ENCODE results near the gene KLF16. TPM values are rescaled to one million over a fixed set of nuclear protein-coding genes. Genes with fewer than 3 reads are reported as not detected.

Gene KLF16
- total and polyA plus RNA-seq, 2 experiments from 2014 or later = 8.9 to 20.2 TPM

DNA sequence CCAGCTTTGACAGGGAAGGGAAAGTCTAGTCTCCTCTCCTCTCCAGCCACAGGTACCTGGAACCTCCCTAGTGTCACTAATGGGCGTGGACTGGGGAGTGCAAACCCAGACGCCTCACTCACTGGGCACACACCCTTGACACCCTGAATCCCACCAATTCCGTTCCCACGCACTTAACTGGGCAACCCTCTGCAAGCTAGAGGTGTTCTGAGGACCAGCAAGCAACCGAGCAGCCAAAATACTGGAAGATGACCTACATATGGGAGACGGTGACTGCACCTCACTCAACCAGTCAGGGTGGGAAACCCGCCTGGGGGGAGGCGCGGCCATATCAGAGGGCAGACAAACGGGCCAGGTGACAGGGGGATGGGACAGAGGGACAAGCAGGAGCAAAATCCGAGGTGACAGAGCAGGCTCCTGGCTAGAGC, 20.9 kb upstream of the KLF16 start:
- no peaks in the 10 kb centered on the region for H3K36me3 ChIP-seq (ENCODE audit: insufficient read depth)
- H3K27ac ChIP-seq (ENCODE audit: low read depth) = no peak overlapping the region

More for the DNA sequence above, 20.9 kb upstream of the KLF16 start:
- H3K4me3 ChIP-seq = peak overlapping the region; percentile 89
- peak overlapping the region; percentile 91 for H3K4me3 Mint-ChIP-seq
- H4K20me1 ChIP-seq (replicated peaks; ENCODE audit: insufficient read depth) = peaks cover 16% of the 10 kb centered on the region
- H3K4me1 ChIP-seq (ENCODE audit: insufficient read depth) = peaks cover 14% of the 10 kb centered on the region; the same call in 1 of the 2 replicates
- peak overlapping the region; percentile 98 for H3K4me2 ChIP-seq
- DNase-seq (ENCODE audit: low spot score) = no peak
- ATAC-seq = no peak
- H3K9me3 Mint-ChIP-seq = no peaks in the 10 kb centered on the region; the same call in 2 of the 3 replicates
- H3K27ac Mint-ChIP-seq = peak overlapping the region; percentile 40; the same call in 1 of the 2 replicates
- no peak overlapping the region for H2AFZ ChIP-seq
- peaks cover 11% of the 10 kb centered on the region for H3K27me3 Mint-ChIP-seq (ENCODE audit: insufficient read depth, low read depth, poor library complexity)
- peaks cover 5% of the 10 kb centered on the region for H3F3A ChIP-seq (replicated peaks; ENCODE audit: low read depth)
- H3K4me1 Mint-ChIP-seq = peaks cover 31% of the 10 kb centered on the region
- no peaks in the 10 kb centered on the region for H3K27me3 ChIP-seq (ENCODE audit: insufficient read depth)
- TF ChIP-seq, protein P1, sequence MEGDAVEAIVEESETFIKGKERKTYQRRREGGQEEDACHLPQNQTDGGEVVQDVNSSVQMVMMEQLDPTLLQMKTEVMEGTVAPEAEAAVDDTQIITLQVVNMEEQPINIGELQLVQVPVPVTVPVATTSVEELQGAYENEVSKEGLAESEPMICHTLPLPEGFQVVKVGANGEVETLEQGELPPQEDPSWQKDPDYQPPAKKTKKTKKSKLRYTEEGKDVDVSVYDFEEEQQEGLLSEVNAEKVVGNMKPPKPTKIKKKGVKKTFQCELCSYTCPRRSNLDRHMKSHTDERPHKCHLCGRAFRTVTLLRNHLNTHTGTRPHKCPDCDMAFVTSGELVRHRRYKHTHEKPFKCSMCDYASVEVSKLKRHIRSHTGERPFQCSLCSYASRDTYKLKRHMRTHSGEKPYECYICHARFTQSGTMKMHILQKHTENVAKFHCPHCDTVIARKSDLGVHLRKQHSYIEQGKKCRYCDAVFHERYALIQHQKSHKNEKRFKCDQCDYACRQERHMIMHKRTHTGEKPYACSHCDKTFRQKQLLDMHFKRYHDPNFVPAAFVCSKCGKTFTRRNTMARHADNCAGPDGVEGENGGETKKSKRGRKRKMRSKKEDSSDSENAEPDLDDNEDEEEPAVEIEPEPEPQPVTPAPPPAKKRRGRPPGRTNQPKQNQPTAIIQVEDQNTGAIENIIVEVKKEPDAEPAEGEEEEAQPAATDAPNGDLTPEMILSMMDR (conservative IDR thresholded peaks at IDR 0.05; ENCODE audit: low read depth in 2 of 2) = no peak
- TF ChIP-seq EZH2phosphoT487 (IDR thresholded peaks at IDR 0.05; ENCODE audit: unreplicated experiment) (no peak), CREB1 (CRISPR knock-in tag; IDR thresholded peaks at IDR 0.05; ENCODE audit: low read depth) (no peak), NANOG (IDR thresholded peaks at IDR 0.05; ENCODE audit: borderline replicate concordance) (no peak), EZH2 (IDR thresholded peaks at IDR 0.05; ENCODE audit: low read depth, unreplicated experiment) (no peak), STAT1 (IDR thresholded peaks at IDR 0.05; ENCODE audit: unreplicated experiment) (no peak), ZNF331 (CRISPR knock-in tag; IDR thresholded peaks at IDR 0.05; ENCODE audit: low read depth) (no peak), ZNF114 (CRISPR knock-in tag; IDR thresholded peaks at IDR 0.05) (no peak), POLR2AphosphoS5 (IDR thresholded peaks at IDR 0.05; ENCODE audit: low read depth) (no peak), JUNB (IDR thresholded peaks at IDR 0.05; ENCODE audit: unreplicated experiment) (no peak)
- TF ChIP-seq, protein P2, sequence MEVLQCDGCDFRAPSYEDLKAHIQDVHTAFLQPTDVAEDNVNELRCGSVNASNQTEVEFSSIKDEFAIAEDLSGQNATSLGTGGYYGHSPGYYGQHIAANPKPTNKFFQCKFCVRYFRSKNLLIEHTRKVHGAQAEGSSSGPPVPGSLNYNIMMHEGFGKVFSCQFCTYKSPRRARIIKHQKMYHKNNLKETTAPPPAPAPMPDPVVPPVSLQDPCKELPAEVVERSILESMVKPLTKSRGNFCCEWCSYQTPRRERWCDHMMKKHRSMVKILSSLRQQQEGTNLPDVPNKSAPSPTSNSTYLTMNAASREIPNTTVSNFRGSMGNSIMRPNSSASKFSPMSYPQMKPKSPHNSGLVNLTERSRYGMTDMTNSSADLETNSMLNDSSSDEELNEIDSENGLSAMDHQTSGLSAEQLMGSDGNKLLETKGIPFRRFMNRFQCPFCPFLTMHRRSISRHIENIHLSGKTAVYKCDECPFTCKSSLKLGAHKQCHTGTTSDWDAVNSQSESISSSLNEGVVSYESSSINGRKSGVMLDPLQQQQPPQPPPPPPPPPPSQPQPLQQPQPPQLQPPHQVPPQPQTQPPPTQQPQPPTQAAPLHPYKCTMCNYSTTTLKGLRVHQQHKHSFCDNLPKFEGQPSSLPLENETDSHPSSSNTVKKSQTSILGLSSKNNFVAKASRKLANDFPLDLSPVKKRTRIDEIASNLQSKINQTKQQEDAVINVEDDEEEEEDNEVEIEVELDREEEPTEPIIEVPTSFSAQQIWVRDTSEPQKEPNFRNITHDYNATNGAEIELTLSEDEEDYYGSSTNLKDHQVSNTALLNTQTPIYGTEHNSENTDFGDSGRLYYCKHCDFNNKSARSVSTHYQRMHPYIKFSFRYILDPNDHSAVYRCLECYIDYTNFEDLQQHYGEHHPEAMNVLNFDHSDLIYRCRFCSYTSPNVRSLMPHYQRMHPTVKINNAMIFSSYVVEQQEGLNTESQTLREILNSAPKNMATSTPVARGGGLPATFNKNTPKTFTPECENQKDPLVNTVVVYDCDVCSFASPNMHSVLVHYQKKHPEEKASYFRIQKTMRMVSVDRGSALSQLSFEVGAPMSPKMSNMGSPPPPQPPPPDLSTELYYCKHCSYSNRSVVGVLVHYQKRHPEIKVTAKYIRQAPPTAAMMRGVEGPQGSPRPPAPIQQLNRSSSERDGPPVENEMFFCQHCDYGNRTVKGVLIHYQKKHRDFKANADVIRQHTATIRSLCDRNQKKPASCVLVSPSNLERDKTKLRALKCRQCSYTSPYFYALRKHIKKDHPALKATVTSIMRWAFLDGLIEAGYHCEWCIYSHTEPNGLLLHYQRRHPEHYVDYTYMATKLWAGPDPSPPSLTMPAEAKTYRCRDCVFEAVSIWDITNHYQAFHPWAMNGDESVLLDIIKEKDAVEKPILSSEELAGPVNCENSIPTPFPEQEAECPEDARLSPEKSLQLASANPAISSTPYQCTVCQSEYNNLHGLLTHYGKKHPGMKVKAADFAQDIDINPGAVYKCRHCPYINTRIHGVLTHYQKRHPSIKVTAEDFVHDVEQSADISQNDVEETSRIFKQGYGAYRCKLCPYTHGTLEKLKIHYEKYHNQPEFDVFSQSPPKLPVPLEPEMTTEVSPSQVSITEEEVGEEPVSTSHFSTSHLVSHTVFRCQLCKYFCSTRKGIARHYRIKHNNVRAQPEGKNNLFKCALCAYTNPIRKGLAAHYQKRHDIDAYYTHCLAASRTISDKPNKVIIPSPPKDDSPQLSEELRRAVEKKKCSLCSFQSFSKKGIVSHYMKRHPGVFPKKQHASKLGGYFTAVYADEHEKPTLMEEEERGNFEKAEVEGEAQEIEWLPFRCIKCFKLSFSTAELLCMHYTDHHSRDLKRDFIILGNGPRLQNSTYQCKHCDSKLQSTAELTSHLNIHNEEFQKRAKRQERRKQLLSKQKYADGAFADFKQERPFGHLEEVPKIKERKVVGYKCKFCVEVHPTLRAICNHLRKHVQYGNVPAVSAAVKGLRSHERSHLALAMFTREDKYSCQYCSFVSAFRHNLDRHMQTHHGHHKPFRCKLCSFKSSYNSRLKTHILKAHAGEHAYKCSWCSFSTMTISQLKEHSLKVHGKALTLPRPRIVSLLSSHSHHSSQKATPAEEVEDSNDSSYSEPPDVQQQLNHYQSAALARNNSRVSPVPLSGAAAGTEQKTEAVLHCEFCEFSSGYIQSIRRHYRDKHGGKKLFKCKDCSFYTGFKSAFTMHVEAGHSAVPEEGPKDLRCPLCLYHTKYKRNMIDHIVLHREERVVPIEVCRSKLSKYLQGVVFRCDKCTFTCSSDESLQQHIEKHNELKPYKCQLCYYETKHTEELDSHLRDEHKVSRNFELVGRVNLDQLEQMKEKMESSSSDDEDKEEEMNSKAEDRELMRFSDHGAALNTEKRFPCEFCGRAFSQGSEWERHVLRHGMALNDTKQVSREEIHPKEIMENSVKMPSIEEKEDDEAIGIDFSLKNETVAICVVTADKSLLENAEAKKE (CRISPR knock-in tag; IDR thresholded peaks at IDR 0.05) = no peak
- TF ChIP-seq, protein P3, sequence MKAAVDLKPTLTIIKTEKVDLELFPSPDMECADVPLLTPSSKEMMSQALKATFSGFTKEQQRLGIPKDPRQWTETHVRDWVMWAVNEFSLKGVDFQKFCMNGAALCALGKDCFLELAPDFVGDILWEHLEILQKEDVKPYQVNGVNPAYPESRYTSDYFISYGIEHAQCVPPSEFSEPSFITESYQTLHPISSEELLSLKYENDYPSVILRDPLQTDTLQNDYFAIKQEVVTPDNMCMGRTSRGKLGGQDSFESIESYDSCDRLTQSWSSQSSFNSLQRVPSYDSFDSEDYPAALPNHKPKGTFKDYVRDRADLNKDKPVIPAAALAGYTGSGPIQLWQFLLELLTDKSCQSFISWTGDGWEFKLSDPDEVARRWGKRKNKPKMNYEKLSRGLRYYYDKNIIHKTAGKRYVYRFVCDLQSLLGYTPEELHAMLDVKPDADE (IDR thresholded peaks at IDR 0.05) = no peak
- TF ChIP-seq, protein P4, sequence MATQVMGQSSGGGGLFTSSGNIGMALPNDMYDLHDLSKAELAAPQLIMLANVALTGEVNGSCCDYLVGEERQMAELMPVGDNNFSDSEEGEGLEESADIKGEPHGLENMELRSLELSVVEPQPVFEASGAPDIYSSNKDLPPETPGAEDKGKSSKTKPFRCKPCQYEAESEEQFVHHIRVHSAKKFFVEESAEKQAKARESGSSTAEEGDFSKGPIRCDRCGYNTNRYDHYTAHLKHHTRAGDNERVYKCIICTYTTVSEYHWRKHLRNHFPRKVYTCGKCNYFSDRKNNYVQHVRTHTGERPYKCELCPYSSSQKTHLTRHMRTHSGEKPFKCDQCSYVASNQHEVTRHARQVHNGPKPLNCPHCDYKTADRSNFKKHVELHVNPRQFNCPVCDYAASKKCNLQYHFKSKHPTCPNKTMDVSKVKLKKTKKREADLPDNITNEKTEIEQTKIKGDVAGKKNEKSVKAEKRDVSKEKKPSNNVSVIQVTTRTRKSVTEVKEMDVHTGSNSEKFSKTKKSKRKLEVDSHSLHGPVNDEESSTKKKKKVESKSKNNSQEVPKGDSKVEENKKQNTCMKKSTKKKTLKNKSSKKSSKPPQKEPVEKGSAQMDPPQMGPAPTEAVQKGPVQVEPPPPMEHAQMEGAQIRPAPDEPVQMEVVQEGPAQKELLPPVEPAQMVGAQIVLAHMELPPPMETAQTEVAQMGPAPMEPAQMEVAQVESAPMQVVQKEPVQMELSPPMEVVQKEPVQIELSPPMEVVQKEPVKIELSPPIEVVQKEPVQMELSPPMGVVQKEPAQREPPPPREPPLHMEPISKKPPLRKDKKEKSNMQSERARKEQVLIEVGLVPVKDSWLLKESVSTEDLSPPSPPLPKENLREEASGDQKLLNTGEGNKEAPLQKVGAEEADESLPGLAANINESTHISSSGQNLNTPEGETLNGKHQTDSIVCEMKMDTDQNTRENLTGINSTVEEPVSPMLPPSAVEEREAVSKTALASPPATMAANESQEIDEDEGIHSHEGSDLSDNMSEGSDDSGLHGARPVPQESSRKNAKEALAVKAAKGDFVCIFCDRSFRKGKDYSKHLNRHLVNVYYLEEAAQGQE (IDR thresholded peaks at IDR 0.05; ENCODE audit: unreplicated experiment) = no peak
- no peaks in the 10 kb centered on the region; the same call in 2 of the 3 replicates for H3K36me3 Mint-ChIP-seq (ENCODE audit: low read depth)
- no peaks in the 10 kb centered on the region for H3K9me2 ChIP-seq (ENCODE audit: insufficient read depth)
- H3K79me2 ChIP-seq (replicated peaks; ENCODE audit: insufficient read depth) = peaks cover 27% of the 10 kb centered on the region

Data from GM23338 (cell line).